GM10847 (cell line): ENCODE data around the gene MAPT.

Experiments
- POLR2A ChIP-seq: IDR thresholded peaks from 2 replicates; pipeline ENCODE4 v1.6.1; 2011; ENCODE audit not compliant: insufficient read length; ENCODE audit errors: extremely low read depth

Gene MAPT

DNA sequence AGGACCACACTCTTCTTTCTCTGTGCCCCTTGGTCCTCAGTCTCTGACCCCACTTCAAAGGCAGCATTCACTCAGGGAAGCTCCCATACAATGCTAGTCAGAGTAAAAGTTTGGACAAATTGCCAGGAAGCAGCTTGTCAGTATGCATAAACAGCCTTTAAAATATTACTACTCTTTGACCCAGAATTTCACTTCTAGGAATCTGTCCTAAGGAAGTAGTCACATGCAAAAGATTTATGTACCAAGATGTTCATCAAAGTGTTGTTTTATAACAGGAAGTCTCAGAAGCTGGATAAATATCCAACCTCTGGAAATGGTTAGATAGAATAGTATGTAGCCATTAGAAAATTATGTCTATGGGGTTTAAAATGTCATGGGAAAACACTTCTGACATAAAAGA, 31.0 kb downstream of the MAPT start:
- no peak for TF ChIP-seq POLR2A

DNA sequence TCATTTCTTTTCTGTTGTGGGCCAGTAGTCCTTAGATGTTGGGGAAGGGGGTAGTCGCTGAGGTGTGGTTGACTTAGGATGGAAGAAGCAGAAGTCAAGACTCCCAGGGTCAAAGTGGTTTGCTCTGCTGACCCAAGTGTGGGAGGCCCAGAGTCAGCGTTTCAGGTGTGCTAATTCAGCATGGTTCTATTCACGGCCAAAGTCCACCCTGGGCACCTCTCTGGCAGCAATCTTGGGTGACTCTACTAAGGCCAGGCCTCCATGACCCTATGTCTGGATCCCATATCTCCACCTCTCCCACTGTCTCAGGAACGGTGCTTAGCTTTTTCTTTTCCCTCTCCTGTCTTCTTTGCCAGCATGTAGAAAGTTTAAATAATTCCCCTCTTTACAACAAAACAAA, 32.9 kb downstream of the MAPT start:
- TF ChIP-seq POLR2A: no peak

DNA sequence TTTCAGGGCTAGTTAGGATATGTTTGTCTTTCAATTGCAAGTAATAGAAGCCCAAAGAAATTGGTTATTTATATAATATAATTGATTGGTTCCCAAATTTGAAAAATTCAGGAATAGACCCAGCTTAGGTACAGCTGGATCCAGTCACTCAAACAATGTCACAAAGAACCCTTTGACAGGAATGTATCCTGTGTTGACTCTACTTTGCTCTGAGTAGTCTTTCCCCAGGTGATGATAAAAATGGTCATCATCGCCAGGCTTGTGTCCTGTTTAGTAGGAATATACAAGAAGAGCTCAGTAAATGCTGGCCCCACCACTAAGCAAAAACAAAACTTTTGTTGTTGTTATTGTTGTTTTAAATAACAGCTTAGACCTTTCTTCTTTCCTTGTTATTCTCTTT, 35.0 kb downstream of the MAPT start:
- no peak for TF ChIP-seq POLR2A

DNA sequence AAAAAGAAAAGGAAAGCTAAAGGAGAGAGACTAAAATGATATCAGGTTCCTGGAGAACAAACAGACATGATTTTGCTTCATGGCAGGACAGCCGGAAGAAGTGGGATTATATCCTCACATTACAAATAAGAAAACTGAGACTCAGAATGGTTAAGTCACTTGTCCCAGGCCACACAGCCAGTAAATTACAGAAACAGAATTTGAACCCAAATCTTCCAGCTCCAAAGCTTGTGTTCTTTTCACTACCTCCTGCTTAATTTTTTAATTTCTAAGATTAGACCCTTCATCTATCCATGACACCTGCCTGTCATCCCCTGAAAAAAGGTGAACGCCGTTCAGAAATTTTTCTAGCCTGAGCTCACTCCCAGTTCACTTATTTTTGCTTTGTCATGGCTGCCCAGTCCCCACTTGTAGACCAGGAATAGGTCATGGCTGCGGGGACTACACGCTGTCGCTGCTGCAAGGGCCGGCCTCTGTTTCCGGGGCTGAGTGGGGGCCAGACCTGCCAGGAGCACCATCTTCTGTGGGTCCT, 36.1 kb downstream of the MAPT start:
- TF ChIP-seq POLR2A: no peak

DNA sequence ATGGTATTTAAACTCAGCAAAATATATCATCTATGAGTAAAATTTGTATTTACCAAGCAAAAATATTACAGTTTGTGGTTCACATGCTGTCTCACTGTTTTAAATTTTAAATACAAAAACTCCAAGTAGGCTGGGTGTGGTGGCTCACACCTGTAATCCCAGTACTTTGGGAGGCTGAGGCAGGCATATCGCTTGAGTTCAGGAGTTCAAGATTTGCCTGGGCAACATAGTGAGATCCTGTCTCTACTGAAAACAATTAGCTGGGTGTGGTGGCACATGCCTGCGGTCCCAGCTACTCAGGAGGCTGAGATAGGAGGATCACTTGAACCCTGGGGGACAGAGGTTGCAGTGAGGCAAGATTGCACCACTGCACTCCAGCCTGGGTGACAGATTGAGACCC, 37.3 kb downstream of the MAPT start:
- no peak for TF ChIP-seq POLR2A

DNA sequence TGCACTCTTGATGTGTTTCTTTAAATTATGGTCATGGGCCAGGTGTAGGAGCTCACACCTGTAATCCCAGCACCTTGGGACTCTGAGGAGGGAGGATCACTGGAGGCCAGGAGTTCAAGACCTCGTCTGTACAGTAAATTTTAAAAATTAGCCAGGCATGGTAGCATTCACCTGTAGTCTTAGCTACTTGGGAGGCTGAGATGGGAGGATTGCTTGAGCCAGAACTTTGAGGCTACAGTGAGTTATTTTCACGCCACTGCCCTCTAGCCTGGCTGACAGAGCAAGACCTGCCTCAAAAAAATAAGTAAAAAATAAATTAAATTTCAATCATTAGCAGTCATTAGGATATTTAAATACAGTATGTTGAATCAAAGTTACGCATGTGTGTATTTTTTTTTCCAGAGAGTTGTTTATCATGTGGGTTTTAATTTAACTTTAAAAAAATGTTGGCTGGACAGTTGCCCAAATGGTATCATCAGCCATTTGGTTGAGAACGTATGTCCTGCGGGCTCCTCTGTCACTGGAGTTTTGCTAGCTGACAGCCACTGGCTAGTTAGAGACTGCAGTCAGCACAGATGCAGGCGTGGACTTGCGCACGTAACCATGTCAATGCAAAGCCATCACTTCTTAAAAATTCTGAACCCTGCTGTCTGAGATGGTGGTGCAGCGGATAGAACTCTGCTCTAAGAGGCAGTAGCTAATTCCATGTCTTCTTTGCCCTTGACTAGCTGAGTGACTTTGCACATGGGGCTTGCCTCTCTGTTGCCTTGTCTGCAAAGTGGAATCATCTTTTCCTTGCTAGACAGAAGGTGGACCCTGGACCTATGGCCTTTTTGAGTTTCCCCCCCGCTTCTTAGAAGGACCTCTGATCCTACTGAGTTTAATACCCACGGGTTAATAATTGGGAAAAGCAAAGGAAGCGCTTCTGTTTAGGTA, 40.0 kb downstream of the MAPT start:
- no peak for TF ChIP-seq POLR2A

DNA sequence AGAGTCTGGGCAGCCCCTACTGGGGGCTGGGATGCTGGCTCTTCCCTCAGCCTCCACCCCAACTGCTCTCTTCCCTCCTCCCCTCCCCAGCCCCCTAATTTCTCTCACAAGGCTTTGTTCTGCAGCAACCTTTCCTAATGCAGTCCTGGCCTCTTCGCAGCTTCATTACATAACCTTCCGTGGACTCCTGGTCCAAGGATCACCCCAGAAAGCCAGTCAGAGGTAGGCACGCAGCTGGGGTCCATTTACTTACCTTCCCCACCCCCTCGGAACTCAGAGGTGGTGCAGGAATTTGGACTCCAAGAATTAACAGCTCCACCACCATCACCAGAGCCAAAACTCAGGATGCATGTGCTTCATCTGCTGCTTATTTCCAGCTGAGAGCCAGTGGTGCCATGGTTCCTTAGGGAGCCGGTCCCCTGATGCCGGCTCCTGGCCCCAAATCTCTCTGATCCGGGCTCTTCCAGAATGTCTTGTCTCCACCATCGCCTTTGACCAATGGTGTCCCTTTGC, 40.9 kb downstream of the MAPT start:
- no peak for TF ChIP-seq POLR2A

DNA sequence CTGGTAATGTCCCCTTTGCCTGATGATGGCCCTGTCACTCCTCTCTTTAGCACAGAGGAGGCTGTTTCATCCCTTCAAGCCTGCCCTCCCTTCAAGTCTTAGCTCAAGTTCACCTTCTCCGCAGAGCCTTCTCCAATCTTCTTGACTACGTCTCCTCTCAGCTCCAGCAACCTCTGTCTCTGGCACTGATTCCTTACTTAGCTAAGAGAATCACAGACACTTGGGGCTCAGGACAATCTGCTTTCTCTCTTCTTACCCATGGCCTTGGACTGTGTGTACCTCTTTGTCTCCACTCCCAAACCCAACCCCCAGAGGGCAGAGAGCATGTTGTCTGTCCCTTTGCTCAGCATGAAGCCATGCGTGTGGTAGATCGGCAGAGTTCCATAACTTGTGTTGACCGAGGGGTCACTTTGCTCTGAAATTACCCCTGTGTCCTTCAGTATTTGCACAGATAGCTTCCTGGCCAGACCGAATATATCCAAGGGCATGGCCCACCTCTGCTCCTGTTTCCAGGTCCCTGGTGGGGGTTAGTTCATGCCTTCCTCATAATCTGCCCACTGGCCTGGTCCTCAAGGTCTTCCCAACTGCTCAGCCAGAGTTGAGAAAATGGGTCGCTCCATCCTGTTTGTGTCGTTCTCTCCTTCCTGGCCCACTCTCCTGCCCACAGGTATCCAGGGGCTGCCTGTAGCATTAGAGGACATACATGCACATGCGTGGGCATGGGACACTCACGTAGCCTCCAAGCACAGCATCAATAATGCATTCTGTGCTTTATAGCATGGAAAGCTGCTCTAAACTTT, 41.6 kb downstream of the MAPT start:
- no peak for TF ChIP-seq POLR2A

DNA sequence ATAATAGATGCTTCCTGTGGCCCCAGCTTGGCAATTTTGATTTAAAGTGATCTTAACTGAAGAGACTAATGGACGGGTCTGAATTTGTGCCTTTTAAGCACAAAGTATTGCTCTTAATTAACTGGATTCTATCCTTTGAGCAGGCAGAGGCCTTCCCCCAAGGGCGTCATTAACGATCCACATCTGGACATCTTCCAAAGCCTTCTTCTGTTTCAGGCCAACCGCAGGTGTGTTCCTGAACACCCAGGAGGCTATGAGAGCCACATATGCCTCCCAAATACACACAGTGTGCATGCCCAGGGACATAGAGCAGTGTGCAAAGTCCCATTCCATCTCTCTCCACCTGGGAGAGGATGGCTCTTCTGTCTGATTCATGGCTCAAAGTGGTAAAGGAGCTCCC, 42.3 kb downstream of the MAPT start:
- no peak for TF ChIP-seq POLR2A

DNA sequence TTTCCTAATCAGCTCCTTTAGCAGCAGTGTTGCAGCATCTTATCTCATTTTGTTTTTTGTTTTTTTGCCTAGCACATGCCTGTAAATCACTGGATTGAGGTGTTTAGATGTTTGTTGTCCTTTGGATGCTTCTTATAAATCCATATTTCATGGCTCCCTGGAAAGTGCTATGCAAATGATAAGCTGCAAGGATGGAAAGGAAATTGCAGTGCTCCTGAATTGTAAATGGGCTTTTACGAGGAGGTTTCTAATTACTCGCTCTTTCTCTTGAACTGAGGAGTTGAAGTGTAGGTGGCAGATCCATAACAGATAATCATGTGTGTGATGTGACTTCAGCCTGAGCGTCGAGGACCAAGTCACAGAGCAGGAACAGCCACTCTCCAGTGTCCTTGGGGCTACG, 45.0 kb downstream of the MAPT start:
- TF ChIP-seq POLR2A: no peak

DNA sequence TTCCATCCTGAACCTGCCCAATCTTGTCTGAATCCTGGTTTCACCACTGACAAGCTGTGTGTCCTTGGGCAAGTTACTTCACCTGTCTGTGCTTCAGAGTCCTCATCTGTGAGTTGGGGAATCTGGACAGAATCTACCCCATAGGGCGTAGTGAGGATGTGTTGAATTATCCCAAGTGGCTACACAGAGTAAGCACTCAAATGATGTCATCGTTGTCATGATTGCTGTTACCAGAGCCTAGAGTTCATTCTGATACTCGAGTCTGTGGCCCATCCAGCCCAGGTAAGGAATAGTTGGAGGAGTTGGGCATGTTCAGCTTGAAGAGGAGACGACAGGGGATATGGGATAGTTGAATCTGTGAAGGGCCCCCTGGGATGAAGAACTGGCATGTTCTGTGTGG, 45.9 kb downstream of the MAPT start:
- TF ChIP-seq POLR2A: no peak

DNA sequence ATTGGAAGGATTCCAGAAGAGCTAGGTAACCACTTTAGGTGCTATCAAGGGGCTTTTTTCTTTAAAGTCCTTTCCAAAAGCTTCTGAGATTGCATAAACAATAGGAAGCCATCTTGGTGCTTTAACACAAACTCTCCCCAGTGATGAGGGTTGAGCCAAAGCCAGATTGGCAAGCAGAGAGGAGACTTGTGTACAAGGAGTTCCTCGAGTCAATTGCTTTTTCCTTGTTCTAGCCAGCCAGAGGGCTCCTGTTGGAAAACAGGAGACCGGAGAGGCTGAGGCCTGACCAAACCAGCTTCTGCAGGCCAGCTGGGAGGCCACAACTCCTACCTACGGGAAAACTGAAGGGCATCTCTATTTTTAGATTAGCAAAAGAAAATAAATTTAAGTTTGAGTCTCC, 46.5 kb downstream of the MAPT start:
- no peak for TF ChIP-seq POLR2A

DNA sequence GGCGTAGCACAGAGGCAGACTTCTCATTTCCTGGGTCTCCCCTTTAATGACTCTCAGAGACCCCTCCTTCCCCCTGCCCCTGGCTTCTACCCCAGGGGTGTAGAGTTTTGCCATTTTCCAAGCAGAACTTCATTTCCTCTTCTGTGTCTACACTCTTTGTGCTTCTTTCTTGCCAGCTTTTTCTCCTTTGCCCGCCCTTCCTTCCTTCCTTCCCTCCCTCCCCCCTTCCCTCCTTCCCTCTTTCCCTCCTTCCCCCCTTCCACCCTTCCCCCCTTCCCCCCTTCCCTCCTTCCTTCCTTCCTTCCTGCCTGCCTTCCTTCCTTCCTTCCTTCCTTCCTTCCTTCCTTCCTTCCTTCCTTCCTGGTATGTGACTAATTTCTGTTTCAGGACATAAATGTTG, 47.0 kb downstream of the MAPT start:
- no peak for TF ChIP-seq POLR2A

DNA sequence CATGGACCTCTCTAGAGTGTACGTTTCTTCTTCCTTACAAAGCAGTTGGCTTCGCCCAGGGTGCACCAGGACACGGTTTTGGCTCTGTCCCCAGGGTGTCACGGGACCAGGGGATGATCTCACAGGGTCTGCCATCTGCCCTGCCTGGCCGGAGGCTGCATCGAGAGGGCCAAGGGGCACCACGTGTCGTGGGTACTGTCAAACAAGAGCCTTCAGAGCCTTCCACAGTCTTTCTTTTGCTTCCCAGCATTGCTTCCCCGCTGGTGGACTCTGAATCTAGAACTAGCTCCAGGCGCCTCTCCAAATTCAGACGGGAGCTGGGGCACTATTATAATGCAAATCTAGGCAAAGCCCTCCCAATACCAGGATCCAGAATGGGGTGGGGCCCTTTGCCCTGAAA, 47.9 kb downstream of the MAPT start:
- TF ChIP-seq POLR2A: no peak

DNA sequence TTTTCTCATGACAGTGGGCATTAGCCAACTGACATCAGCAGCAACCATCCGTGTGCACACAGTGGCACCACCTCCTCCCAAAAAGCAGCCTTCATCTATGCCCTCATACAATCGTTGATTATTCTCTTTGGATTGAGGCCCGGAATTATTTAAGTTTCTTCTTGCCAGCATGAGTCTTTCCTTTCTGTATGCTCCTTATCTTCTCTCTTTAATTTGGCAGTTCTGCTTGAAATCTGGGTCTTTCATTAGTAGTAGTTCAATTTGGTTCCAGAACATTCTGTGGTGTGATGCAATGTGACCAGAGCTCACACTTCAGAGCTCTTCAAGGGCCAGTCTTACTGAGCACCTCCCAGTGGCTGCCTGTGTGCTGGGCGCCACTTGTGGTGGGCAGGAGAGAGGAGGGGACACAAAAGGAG, 52.5 kb downstream of the MAPT start:
- no peak for TF ChIP-seq POLR2A

DNA sequence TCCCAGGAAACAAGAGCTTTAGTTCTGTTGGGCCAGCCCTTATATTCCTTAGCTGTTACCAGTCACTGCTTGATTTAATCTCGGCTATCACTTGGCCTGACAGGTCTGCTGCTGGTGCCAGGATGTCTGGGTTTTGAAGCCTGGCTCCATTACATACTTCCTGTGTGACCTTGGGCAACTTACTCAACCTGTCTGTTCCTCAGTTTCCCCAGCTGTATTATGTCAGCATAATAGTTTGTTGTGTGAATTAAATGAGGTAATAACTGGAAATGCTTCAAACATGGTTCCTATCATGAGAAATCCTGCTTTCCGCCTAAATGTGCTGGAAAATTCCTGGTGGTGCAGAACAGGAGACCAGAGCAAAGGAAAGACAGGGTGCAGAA, 54.1 kb downstream of the MAPT start:
- no peak for TF ChIP-seq POLR2A
